ENCODE data around the gene NAV2.

DNA sequence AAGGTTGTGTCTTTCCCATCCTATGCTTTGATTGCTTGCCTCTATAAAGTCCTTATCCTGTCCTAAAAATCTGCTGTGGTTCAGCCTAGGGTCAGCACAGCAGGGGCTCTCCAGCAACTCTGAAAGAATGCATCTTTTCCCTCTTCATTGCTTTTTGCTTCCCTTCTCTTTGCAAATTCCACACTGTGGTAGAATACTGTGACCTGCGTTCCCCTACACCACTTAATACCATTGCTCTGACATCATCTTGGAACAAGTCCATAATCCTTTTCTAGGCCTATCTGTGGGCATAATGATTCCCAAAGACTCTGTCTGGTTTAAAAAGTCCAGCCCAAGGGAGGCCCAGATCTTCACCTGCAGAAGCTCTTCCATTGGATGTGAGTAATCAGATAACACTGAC, 177.7 kb downstream of the NAV2 start:
- TF ChIP-seq EZH2 (IDR thresholded peaks at IDR 0.05) (no peak), POLR2AphosphoS5 (IDR thresholded peaks at IDR 0.05; ENCODE audit: borderline replicate concordance, low read depth, low read length) (no peak), FOXP2 (optimal IDR thresholded peaks at IDR 0.05; ENCODE audit: control extremely low read depth, extremely low read length, insufficient read depth) (no peak)

Data from SK-N-MC (cell line).